ENCODE results near the gene GOLT1B.

The GOLT1B gene

GRCh38 chr12:21566223-21566906, 64.8 kb downstream of the GOLT1B start:
- DNase-seq (no peak), ATAC-seq (no peak)

- no peak for ATAC-seq
- DNase-seq: no peak
Measured at GRCh38 chr12:21566907-21567394, 65.4 kb downstream of the GOLT1B start.
